Measurements from ENCODE around the gene HS3ST4. TPM values are rescaled to one million over a fixed set of nuclear protein-coding genes. Genes with fewer than 3 reads are reported as not detected.

HS3ST4 gene
- total and polyA plus RNA-seq, 10 of the 15 experiments (the other 5 are each of a cell fraction or from before 2014, with no cell fraction given), result 0.05 TPM; not detected in 9

DNA sequence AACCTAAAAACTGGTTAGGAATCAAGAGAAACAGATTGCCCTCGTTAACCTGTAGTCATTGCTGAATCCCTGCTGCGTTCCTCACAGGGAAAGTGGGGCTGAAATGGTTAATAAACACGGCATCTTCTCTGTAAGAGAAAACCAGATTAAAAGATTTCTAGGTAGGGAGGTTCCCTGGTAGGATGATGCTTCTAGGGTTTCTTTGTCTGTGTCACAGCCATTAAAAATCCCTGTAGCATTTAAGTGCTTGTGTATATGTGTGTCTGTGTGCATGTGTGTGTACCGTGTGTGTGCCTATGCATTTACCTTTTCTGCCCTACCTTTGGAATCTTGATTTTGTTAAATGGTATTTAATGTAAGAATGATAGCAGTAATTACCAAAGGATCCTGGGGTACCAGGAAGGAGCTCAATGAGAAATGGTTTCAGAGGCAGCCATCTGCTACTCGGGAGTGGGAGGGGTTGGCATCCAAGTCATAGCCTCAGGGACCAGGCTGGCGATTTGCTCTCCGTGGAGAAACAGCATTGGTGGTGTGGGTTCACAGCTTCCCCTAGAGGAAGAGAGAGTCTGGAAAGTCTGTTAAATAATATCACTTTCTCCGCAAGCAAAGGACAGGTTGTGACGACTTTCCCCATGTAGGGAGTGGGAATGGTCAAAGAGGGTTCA is 177.1 kb downstream of the HS3ST4 start:
- BruUV-seq (replicated peaks), result no TSS peak
- ATAC-seq (no peak), DNase-seq (ENCODE audit: low read depth, low spot score) (no peak), FAIRE-seq (no peak)
- RAD21 ChIA-PET (ENCODE audit: unreplicated experiment), result no interaction called here
- intact Hi-C loops (cut with micrococcal nuclease; ENCODE audit: unreplicated experiment) (no loop called here), in situ Hi-C loops (cut with MboI) (no loop called here)
- no peak overlapping the region for H2AFZ ChIP-seq (ENCODE audit: control insufficient read depth, low read depth, low read length)
- H3K79me2 ChIP-seq (ENCODE audit: control insufficient read depth, insufficient read depth, low read length), result no peaks in the 10 kb centered on the region
- H4K20me1 ChIP-seq (ENCODE audit: control insufficient read depth, insufficient read depth), result no peaks in the 10 kb centered on the region
- no peak overlapping the region for H3K9ac ChIP-seq (ENCODE audit: control insufficient read depth, insufficient read depth, low read length)
- H3K36me3 ChIP-seq (ENCODE audit: control insufficient read depth in 2 of 2, insufficient read depth in 2 of 2, low read length in 1 of 2), result no peaks in the 10 kb centered on the region
- TF ChIP-seq SUPT20H (IDR thresholded peaks at IDR 0.05; ENCODE audit: borderline replicate concordance, control insufficient read depth, low read depth, low read length) (no peak), NR2C2 (IDR thresholded peaks at IDR 0.05; ENCODE audit: borderline replicate concordance, control insufficient read depth, insufficient read length, low read depth) (no peak), ZNF274 (IDR thresholded peaks at IDR 0.05; ENCODE audit: insufficient read depth, insufficient read length) (no peak), RUNX3 (IDR thresholded peaks at IDR 0.05; ENCODE audit: low read length) (no peak), EED (IDR thresholded peaks at IDR 0.05; ENCODE audit: low read depth) (no peak), CHD4 (IDR thresholded peaks at IDR 0.05) (no peak), PML (IDR thresholded peaks at IDR 0.05; ENCODE audit: low read length) (no peak), NFIC (IDR thresholded peaks at IDR 0.05; ENCODE audit: low read depth, low read length) (no peak), ASH2L (IDR thresholded peaks at IDR 0.05; ENCODE audit: borderline replicate concordance, low read depth) (no peak), CREB1 (IDR thresholded peaks at IDR 0.05; ENCODE audit: low read depth) (no peak), JUNB (IDR thresholded peaks at IDR 0.05) (no peak)
- TF ChIP-seq, protein P1, sequence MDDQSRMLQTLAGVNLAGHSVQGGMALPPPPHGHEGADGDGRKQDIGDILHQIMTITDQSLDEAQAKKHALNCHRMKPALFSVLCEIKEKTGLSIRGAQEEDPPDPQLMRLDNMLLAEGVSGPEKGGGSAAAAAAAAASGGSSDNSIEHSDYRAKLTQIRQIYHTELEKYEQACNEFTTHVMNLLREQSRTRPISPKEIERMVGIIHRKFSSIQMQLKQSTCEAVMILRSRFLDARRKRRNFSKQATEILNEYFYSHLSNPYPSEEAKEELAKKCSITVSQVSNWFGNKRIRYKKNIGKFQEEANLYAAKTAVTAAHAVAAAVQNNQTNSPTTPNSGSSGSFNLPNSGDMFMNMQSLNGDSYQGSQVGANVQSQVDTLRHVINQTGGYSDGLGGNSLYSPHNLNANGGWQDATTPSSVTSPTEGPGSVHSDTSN (IDR thresholded peaks at IDR 0.05; ENCODE audit: insufficient replicate concordance, low read depth, low read length), result no peak
- TF ChIP-seq, protein P2, sequence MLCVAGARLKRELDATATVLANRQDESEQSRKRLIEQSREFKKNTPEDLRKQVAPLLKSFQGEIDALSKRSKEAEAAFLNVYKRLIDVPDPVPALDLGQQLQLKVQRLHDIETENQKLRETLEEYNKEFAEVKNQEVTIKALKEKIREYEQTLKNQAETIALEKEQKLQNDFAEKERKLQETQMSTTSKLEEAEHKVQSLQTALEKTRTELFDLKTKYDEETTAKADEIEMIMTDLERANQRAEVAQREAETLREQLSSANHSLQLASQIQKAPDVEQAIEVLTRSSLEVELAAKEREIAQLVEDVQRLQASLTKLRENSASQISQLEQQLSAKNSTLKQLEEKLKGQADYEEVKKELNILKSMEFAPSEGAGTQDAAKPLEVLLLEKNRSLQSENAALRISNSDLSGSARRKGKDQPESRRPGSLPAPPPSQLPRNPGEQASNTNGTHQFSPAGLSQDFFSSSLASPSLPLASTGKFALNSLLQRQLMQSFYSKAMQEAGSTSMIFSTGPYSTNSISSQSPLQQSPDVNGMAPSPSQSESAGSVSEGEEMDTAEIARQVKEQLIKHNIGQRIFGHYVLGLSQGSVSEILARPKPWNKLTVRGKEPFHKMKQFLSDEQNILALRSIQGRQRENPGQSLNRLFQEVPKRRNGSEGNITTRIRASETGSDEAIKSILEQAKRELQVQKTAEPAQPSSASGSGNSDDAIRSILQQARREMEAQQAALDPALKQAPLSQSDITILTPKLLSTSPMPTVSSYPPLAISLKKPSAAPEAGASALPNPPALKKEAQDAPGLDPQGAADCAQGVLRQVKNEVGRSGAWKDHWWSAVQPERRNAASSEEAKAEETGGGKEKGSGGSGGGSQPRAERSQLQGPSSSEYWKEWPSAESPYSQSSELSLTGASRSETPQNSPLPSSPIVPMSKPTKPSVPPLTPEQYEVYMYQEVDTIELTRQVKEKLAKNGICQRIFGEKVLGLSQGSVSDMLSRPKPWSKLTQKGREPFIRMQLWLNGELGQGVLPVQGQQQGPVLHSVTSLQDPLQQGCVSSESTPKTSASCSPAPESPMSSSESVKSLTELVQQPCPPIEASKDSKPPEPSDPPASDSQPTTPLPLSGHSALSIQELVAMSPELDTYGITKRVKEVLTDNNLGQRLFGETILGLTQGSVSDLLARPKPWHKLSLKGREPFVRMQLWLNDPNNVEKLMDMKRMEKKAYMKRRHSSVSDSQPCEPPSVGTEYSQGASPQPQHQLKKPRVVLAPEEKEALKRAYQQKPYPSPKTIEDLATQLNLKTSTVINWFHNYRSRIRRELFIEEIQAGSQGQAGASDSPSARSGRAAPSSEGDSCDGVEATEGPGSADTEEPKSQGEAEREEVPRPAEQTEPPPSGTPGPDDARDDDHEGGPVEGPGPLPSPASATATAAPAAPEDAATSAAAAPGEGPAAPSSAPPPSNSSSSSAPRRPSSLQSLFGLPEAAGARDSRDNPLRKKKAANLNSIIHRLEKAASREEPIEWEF (IDR thresholded peaks at IDR 0.05; ENCODE audit: insufficient replicate concordance, low read depth, low read length), result no peak
- TF ChIP-seq, protein P3, sequence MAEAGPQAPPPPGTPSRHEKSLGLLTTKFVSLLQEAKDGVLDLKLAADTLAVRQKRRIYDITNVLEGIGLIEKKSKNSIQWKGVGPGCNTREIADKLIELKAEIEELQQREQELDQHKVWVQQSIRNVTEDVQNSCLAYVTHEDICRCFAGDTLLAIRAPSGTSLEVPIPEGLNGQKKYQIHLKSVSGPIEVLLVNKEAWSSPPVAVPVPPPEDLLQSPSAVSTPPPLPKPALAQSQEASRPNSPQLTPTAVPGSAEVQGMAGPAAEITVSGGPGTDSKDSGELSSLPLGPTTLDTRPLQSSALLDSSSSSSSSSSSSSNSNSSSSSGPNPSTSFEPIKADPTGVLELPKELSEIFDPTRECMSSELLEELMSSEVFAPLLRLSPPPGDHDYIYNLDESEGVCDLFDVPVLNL (IDR thresholded peaks at IDR 0.05; ENCODE audit: low read depth, low read length), result no peak
- CTCF ChIA-PET, result no interaction called here
- H3K9me3 ChIP-seq (replicated peaks; ENCODE audit: control insufficient read depth, insufficient read depth, low read length), result no peaks in the 10 kb centered on the region
- POLR2A ChIA-PET, result interaction anchor here (0.6 kb wide), 1 partner anchor 1476 kb away, joined by 6 read pairs; no protein-coding TSS in a partner anchor
- H3K27ac ChIP-seq (ENCODE audit: control insufficient read depth, insufficient read depth), result no peak overlapping the region
- H3K4me3 ChIP-seq, result no peak overlapping the region
- SMC1A ChIA-PET (ENCODE audit: uncharacterized antibody, unreplicated experiment), result no interaction called here
- H3K4me1 ChIP-seq (ENCODE audit: control insufficient read depth, insufficient read depth, low read length), result no peaks in the 10 kb centered on the region
- H3K4me2 ChIP-seq (ENCODE audit: control insufficient read depth, insufficient read depth), result no peak overlapping the region
- no peaks in the 10 kb centered on the region for H3K27me3 ChIP-seq (replicated peaks in 1 of 2; ENCODE audit: control insufficient read depth in 2 of 2, insufficient read depth in 2 of 2, low read length in 1 of 2)
- WGBS (ENCODE audit: insufficient coverage, insufficient replicate concordance, low lambda C conversion rate, missing lambda C conversion rate), result 12% methylated on average over 9 of the region's 9 CpGs

Measured in GM12878 (cell line).